22Rv1 (cell line): Measurements from ENCODE around the gene CAMKK2.

Experiments used
- CTCF ChIP-seq: fragments of 450-650 bp; IDR thresholded peaks from 2 replicates; pipeline ENCODE4 v1.5.1; 2017; ENCODE audit warnings: mild to moderate bottlenecking
- ZFX ChIP-seq: fragments of 450-650 bp; IDR thresholded peaks from 2 replicates; pipeline ENCODE4 v1.6.1; 2017; ENCODE audit warnings: antibody characterized with exemption, borderline replicate concordance

- no peak for TF ChIP-seq CTCF
- no peak for TF ChIP-seq ZFX
Measured at GRCh38 chr12:121344506-121344905, 48.0 kb upstream of the CAMKK2 start.
